HUES48 (cell line): ENCODE data around the gene ZNF606.

Source experiments
- H3K27ac ChIP-seq: one replicate; pipeline ENCODE4 v1.7.0; 2013; ENCODE audit warnings: low read depth, low read length, inconsistent platforms
- H3K27me3 ChIP-seq: 2 replicates; pipeline ENCODE4 v1.6.1; 2013; ENCODE audit warnings: mild to moderate bottlenecking, low read length; ENCODE audit not compliant: control insufficient read depth, insufficient read depth
- H3K36me3 ChIP-seq: 2 replicates; pipeline ENCODE4 v1.6.1; 2013; ENCODE audit warnings: low read length; ENCODE audit not compliant: control insufficient read depth, insufficient read depth
- H3K4me1 ChIP-seq: 2 replicates; pipeline ENCODE4 v1.6.1; 2013; ENCODE audit warnings: mild to moderate bottlenecking, low read length; ENCODE audit not compliant: control insufficient read depth, insufficient read depth
- H3K4me3 ChIP-seq: 2 replicates; pipeline ENCODE4 v1.5.1; 2013; ENCODE audit warnings: mild to moderate bottlenecking, low read depth, low read length
- H3K9ac ChIP-seq: 2 replicates; pipeline ENCODE4 v1.6.1; 2013; ENCODE audit warnings: mild to moderate bottlenecking, low read depth, low read length, moderate library complexity
- H3K9me3 ChIP-seq: 2 replicates; pipeline ENCODE4 v1.6.1; 2013; ENCODE audit warnings: low read length; ENCODE audit not compliant: control insufficient read depth, insufficient read depth

ZNF606 gene

DNA sequence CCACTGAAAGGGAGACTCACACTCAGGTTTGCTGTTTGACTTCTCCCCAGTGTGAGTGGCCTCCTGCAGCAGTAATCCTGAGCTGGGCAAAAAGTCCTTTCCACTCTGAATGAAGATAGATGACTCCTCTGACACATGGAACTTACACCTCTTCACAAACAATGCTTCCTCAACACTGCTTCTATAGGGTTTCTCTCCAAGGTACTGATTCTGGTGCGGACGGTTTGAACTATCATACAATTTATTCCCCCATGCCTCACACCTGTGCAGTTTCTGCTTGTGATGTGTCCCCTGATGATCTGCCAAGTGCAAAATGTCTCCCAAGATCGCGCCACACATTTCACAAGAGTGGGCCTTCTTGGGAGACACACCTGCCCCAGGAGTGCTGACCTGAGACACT, 75.0 kb downstream of the ZNF606 start:
- H3K4me3 ChIP-seq = no peak overlapping the region
- H3K4me1 ChIP-seq = no peaks in the 10 kb centered on the region
- no peaks in the 10 kb centered on the region for H3K27me3 ChIP-seq
- H3K27ac ChIP-seq = no peak overlapping the region
- no peak overlapping the region for H3K9ac ChIP-seq
- H3K36me3 ChIP-seq = peaks cover 80% of the 10 kb centered on the region
- H3K9me3 ChIP-seq = peaks cover 57% of the 10 kb centered on the region
